ENCODE measurements around the gene MAPRE2.

DNA sequence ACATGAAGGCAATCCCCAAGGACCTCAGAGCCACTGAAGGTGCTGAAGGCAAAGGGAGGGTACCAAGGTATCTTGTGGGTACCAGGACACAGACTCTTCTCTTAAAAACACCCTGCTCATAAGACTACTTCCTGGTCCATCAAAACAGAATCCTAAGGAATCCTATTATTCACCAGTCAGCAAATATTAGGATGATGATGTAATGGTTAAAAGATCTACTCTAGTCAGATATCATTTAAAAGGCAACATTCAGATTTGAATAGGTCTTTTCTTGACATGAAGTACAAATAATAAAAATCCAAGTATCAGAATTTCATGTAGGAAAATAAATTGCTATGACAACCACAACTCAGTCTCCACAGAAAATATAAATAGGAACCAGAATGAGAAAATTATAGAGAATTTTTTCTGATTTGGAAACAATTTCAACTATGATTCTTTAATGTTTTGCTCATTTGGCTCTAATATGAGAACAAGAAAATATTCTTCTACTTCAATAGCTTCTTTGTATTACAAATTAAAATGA is 121.9 kb downstream of the MAPRE2 start:
- TF ChIP-seq CTCF (IDR thresholded peaks at IDR 0.05), result no peak
- no peak for TF ChIP-seq POLR2A (IDR thresholded peaks at IDR 0.05)

Measured in heart left ventricle (tissue), 13 donors.